Measurements from ENCODE around the gene GUSB. TPM values are rescaled to one million over a fixed set of nuclear protein-coding genes. Genes with fewer than 3 reads are reported as not detected.

The GUSB gene
- total RNA-seq, 4 donors from 2014 or later: 13.8 to 22.8 (median 18.8) TPM

DNA sequence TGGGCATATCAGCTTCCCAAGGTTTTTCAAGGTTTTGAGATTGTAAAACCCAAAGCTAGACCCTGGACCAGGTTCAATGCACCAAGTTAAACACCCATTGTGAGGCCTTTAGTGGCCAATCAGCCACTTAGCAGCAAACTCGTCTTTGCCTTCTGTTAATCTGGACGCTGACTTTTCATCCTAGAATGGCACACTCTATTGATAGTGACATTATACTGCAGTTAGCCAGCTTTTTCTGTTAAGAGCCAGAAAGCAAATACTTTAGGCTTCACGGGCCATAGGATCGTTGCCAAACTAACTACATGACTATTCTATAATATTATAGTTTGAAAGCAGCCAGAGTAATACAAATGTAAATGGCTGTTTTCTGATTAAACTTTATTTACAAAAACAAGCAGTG is 57.8 kb downstream of the GUSB start:
- intact Hi-C loops (cut with DNase I; ENCODE audit: low total_unique reads): no loop called here
- no peak for TF ChIP-seq POLR2A (IDR thresholded peaks at IDR 0.05)
- TF ChIP-seq, protein P1, sequence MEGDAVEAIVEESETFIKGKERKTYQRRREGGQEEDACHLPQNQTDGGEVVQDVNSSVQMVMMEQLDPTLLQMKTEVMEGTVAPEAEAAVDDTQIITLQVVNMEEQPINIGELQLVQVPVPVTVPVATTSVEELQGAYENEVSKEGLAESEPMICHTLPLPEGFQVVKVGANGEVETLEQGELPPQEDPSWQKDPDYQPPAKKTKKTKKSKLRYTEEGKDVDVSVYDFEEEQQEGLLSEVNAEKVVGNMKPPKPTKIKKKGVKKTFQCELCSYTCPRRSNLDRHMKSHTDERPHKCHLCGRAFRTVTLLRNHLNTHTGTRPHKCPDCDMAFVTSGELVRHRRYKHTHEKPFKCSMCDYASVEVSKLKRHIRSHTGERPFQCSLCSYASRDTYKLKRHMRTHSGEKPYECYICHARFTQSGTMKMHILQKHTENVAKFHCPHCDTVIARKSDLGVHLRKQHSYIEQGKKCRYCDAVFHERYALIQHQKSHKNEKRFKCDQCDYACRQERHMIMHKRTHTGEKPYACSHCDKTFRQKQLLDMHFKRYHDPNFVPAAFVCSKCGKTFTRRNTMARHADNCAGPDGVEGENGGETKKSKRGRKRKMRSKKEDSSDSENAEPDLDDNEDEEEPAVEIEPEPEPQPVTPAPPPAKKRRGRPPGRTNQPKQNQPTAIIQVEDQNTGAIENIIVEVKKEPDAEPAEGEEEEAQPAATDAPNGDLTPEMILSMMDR (IDR thresholded peaks at IDR 0.05): no peak
- WGBS, 2 donors: 75 to 81% methylated on average over 4 of the region's 4 CpGs
- no peak for DNase-seq (ENCODE audit: low spot score in 2 of 2)
- no peak overlapping the region for H3K4me3 ChIP-seq (ENCODE audit: low read depth, poor library complexity, severe bottlenecking)

DNA sequence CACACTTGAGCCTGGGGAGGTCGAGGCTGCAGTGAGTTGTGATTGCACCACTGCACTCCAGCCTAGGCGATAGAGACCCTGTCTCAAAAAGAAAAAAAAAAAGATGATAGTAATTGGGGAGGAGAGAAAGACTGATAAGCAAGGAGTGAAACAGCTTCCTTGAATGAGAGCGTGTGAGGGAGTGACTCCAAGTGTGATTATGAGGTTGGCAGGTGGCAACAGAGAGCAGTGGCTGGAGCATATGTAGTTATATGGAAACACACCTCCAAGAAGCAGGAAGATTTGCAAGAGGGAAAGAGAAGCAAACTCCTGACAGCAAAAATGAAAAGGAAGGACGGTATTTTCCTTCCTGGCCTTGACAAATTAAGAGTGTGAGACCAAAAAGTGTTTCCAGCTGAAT is 58.7 kb downstream of the GUSB start:
- 91 to 93% methylated on average over 4 of the region's 4 CpGs for WGBS, 2 donors
- no peak for DNase-seq (ENCODE audit: low spot score in 2 of 2)
- intact Hi-C loops (cut with DNase I; ENCODE audit: low total_unique reads): no loop called here
- no peak overlapping the region for H3K4me3 ChIP-seq (ENCODE audit: low read depth, poor library complexity, severe bottlenecking)
- TF ChIP-seq, protein P1 (IDR thresholded peaks at IDR 0.05): no peak

DNA sequence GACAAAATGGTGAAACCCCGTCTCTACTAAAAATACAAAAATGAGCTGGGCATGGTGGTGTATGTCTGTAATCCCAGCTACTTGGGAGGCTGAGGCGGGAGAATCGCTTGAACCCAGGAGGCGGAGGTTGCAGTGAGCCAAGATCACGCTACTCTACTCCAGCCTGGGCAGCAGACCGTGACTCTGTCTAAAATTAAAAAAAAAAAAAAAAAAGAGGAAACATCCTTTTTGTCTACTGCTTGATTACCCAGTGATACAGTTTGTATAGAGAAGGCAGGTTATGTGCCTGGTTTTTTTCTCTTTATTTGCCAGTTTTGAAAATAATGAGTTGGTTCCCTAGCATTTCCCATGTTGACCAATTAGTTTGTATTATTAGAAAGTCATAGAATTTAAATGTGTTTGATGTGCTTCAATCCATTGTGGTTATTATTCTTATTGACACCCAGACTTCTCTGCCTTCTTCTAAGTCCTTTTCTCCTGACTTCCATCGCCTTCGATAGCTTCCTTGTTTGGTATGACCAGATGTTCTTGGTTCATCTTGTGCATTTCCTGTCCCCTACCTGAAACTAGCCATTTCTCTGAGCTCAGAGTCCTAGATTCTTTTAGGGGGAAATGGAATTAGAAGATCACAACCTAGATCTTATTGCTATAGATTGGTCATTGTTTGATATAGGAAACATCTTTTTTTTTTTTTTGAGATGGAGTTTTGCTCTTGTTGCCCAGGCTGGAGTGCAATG is 65.9 kb downstream of the GUSB start:
- no peak for TF ChIP-seq POLR2A (IDR thresholded peaks at IDR 0.05)
- TF ChIP-seq, protein P1 (IDR thresholded peaks at IDR 0.05): no peak
- H3K4me3 ChIP-seq (ENCODE audit: low read depth, poor library complexity, severe bottlenecking): no peak overlapping the region
- no peak for DNase-seq (ENCODE audit: low spot score in 2 of 2)
- WGBS, 2 donors: 91 to 94% methylated on average over 8 of the region's 8 CpGs
- intact Hi-C loops (cut with DNase I; ENCODE audit: low total_unique reads): no loop called here

DNA sequence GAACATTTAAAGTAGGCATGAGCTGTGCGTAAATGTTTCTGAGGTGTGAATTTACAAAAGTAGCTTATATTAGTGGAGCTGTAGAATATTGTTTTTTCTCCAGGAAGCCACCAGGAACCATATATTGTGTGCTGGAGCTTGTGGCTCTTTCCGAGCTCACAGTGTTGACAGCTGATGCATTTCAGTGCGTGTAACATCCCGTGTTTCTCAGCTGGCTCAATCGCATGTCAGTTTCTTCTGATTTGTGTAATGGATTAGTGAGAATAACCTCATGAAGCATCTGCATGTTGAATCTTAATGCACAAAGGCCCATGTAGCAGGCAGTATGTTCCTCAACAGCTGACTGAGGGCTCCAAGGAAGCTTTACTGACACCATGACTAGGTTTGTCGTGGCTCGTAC is 69.8 kb downstream of the GUSB start:
- TF ChIP-seq, protein P1 (IDR thresholded peaks at IDR 0.05): no peak
- no peak for TF ChIP-seq POLR2A (IDR thresholded peaks at IDR 0.05)
- no peak overlapping the region for H3K4me3 ChIP-seq (ENCODE audit: low read depth, poor library complexity, severe bottlenecking)
- no peak for DNase-seq (ENCODE audit: low spot score in 2 of 2)
- intact Hi-C loops (cut with DNase I; ENCODE audit: low total_unique reads): no loop called here
- 91 to 93% methylated on average over 7 of the region's 7 CpGs for WGBS, 2 donors

Other genes with a start within 250 kb of the GUSB start
- 10 to 100 TPM; 23.5 to 26.4 (median 25.0) TPM for gene VKORC1L1, start 109.1 kb downstream of the GUSB start, total RNA-seq
- gene ASL, start 93.6 kb upstream of the GUSB start, total RNA-seq: 10 to 100 TPM; 14.6 to 29.0 (median 27.9) TPM
- 10 to 100 TPM; 35.6 to 72.4 (median 45.3) TPM for gene CRCP, start 132.6 kb upstream of the GUSB start, total RNA-seq
- gene TPST1, start 223.1 kb upstream of the GUSB start, total RNA-seq: 10 to 100 TPM; 10.1 to 12.8 (median 11.2) TPM